CD4-positive, alpha-beta T cell (primary cell): ENCODE measurements around the gene KIF5C. TPM values are rescaled to one million over a fixed set of nuclear protein-coding genes. Genes with fewer than 3 reads are reported as not detected.

ENCODE experiments used
- ATAC-seq: fragments of 200-7000 bp; cut with Tn5 transposase; one replicate; pipeline ENCODE4 v1.10.0; 2022; ENCODE audit warnings: mild to moderate bottlenecking; ENCODE audit not compliant: poor library complexity
- CTCF ChIA-PET: fragments of 350-600 bp; sonication (Branson Sonifier 250); formaldehyde crosslinking; loops from one replicate; lab custom pipeline; 2021; ENCODE audit warnings: antibody characterized with exemption, inconsistent platforms; lab: Charles Lee
- POLR2A ChIA-PET: fragments of 350-600 bp; sonication (Branson Sonifier 250); formaldehyde crosslinking; loops from one replicate; lab custom pipeline; 2021; ENCODE audit warnings: antibody characterized with exemption, inconsistent platforms; lab: Charles Lee
- DNase-seq, 14 experiments: peaks; one replicate each; pipeline ENCODE4 v3.0.0-alpha.2; 2013 to 2020; ENCODE audit warnings: mixed read lengths in 2 of 14
- H3K27ac ChIP-seq, 2 donors: one replicate each; pipeline versions ENCODE4 v1.5.1 to v1.7.0; 2013; ENCODE audit warnings: low read length in 2 of 2, low read depth in 1 of 2, mild to moderate bottlenecking in 1 of 2
- H3K27me3 ChIP-seq, 2 experiments: 1 replicate in 1 of 2; 2 replicates in 1 of 2; pipeline versions ENCODE4 v1.6.1 to v1.7.0; 2013; ENCODE audit warnings: low read length in 2 of 2, control low read depth in 1 of 2, mild to moderate bottlenecking in 1 of 2, moderate library complexity in 1 of 2; ENCODE audit not compliant: insufficient read depth in 2 of 2, control insufficient read depth in 1 of 2
- H3K36me3 ChIP-seq: one replicate; pipeline ENCODE4 v1.6.1; 2013; ENCODE audit warnings: low read length, control low read depth; ENCODE audit not compliant: insufficient read depth
- H3K4me1 ChIP-seq: one replicate; pipeline ENCODE4 v1.6.1; 2013; ENCODE audit warnings: low read length, control low read depth; ENCODE audit not compliant: insufficient read depth
- H3K4me3 ChIP-seq: one replicate; pipeline ENCODE4 v1.5.1; 2013; ENCODE audit warnings: mild to moderate bottlenecking, low read length, moderate library complexity
- H3K9me3 ChIP-seq, 2 experiments: 1 replicate in 1 of 2; 2 replicates in 1 of 2; pipeline versions ENCODE4 v1.6.1 to v1.7.0; 2013; ENCODE audit warnings: low read length in 2 of 2, mild to moderate bottlenecking in 2 of 2, control low read depth in 1 of 2, moderate library complexity in 1 of 2; ENCODE audit not compliant: control insufficient read depth in 1 of 2, insufficient read depth in 1 of 2
- H3K27ac Mint-ChIP-seq: one replicate; pipeline ENCODE4 v1.8.0; 2020; ENCODE audit warnings: mixed read lengths
- H3K27me3 Mint-ChIP-seq: one replicate; pipeline ENCODE4 v1.8.0; 2021; ENCODE audit warnings: mixed read lengths
- H3K36me3 Mint-ChIP-seq: one replicate; pipeline ENCODE4 v1.8.0; 2021; ENCODE audit warnings: low read depth, mixed read lengths
- H3K4me1 Mint-ChIP-seq: one replicate; pipeline ENCODE4 v1.8.0; 2021; ENCODE audit warnings: low read depth, mixed read lengths
- H3K4me3 Mint-ChIP-seq: one replicate; pipeline ENCODE4 v1.8.0; 2020; ENCODE audit warnings: mild to moderate bottlenecking, mixed read lengths
- H3K9me3 Mint-ChIP-seq: one replicate; pipeline ENCODE4 v1.8.0; 2020; ENCODE audit warnings: mixed read lengths
- CTCF ChIP-seq: fragments of 200-600 bp; IDR thresholded peaks from one replicate; pipeline ENCODE4 v1.8.0; 2022; ENCODE audit warnings: antibody characterized with exemption, mild to moderate bottlenecking
- intact Hi-C, 2 experiments: fragments of 100-400 bp; cut with DNase I in 1 of 2; cut with micrococcal nuclease in 1 of 2; formaldehyde crosslinking; loops; one replicate each; pipeline versions ENCODE4 v1.15.1 to v1.9.0; 2023 to 2025; cut with DNase I, micrococcal nuclease
- total RNA-seq, 174 experiments: library from RNA in 2 of 174; stranded (reverse) in 2 of 174; gene quantifications; one replicate each; pipeline ENCODE4 v1.2.3 and lab custom pipeline; 2021 to 2026

Gene KIF5C
- total RNA-seq, 2 experiments from 2014 or later, result 7.3 to 8.1 TPM

- DNase-seq (no peak), ATAC-seq (no peak)
- Histone ChIP-seq H3K27me3 (no peaks in the 10 kb centered on the region), H3K4me3 (no peak overlapping the region), H3K36me3 (no peaks in the 10 kb centered on the region), H3K27ac (no peak overlapping the region), H3K4me1 (no peaks in the 10 kb centered on the region), H3K9me3 (peaks cover 0 to 9% of the 10 kb centered on the region in 2 experiments)
- ChIA-PET POLR2A (no interaction called here), CTCF (no interaction called here)
- no peak overlapping the region for H3K27ac Mint-ChIP-seq
- intact Hi-C loops, result no loop called here
- no peaks in the 10 kb centered on the region for H3K4me1 Mint-ChIP-seq
- H3K27me3 Mint-ChIP-seq, result no peaks in the 10 kb centered on the region
- H3K4me3 Mint-ChIP-seq, result no peak overlapping the region
- H3K36me3 Mint-ChIP-seq, result peaks cover 10% of the 10 kb centered on the region
- H3K9me3 Mint-ChIP-seq, result peaks cover 21% of the 10 kb centered on the region
- TF ChIP-seq CTCF, result no peak
Observed at GRCh38 chr2:148918554-148918953, 43.5 kb downstream of the KIF5C start.

- DNase-seq (no peak), ATAC-seq (no peak)
- no peaks in the 10 kb centered on the region for H3K27me3 ChIP-seq
- Mint-ChIP-seq H3K9me3 (peaks cover 18% of the 10 kb centered on the region), H3K4me1 (peaks cover 5% of the 10 kb centered on the region), H3K36me3 (peaks cover 10% of the 10 kb centered on the region), H3K27me3 (no peaks in the 10 kb centered on the region), H3K27ac (no peak overlapping the region), H3K4me3 (no peak overlapping the region)
- CTCF ChIA-PET, result no interaction called here
- POLR2A ChIA-PET, result no interaction called here
- H3K27ac ChIP-seq, result no peak overlapping the region
- no peaks in the 10 kb centered on the region for H3K36me3 ChIP-seq
- intact Hi-C loops, result no loop called here
- H3K4me1 ChIP-seq, result no peaks in the 10 kb centered on the region
- no peak for TF ChIP-seq CTCF
- peaks cover 0 to 9% of the 10 kb centered on the region in 2 experiments for H3K9me3 ChIP-seq
- no peak overlapping the region for H3K4me3 ChIP-seq
Observed at GRCh38 chr2:148920559-148920958, 45.5 kb downstream of the KIF5C start.

GRCh38 chr2:148922062-148922461 is 47.0 kb downstream of the KIF5C start:
- no peak for DNase-seq
- no peak overlapping the region for H3K27ac Mint-ChIP-seq
- ATAC-seq, result no peak
- peaks cover 10% of the 10 kb centered on the region for H3K36me3 Mint-ChIP-seq
- peaks cover 11% of the 10 kb centered on the region for H3K4me1 ChIP-seq
- H3K27ac ChIP-seq, result no peak overlapping the region
- no peak overlapping the region for H3K4me3 ChIP-seq
- no peaks in the 10 kb centered on the region for H3K27me3 Mint-ChIP-seq
- H3K9me3 ChIP-seq, result peaks cover 0 to 9% of the 10 kb centered on the region in 2 experiments
- H3K4me1 Mint-ChIP-seq, result peaks cover 17% of the 10 kb centered on the region
- intact Hi-C loops, result no loop called here
- no peaks in the 10 kb centered on the region for H3K36me3 ChIP-seq
- H3K4me3 Mint-ChIP-seq, result no peak overlapping the region
- CTCF ChIA-PET, result no interaction called here
- POLR2A ChIA-PET, result no interaction called here
- H3K9me3 Mint-ChIP-seq, result peaks cover 16% of the 10 kb centered on the region
- no peak for TF ChIP-seq CTCF
- no peaks in the 10 kb centered on the region for H3K27me3 ChIP-seq
